Hematopoietic multipotent progenitor cell treated with erythropoietin and hydrocortisone succinate and interleukin-3 and kit ligand, for 4 days (in vitro differentiated cells): ENCODE results near the gene TEKT5.
A peak's percentile ranks its signal among the peaks of the same experiment; 100 is the strongest.

Experiments
- DNase-seq: peaks from one replicate; pipeline ENCODE4 v3.0.0-alpha.2; 2015

The TEKT5 gene

GRCh38 chr16:10607157-10607556 lies 87.6 kb downstream of the TEKT5 start:
- DNase-seq = no peak

GRCh38 chr16:10606607-10607006 lies 88.1 kb downstream of the TEKT5 start:
- no peak for DNase-seq

- DNase-seq = no peak
Observed at GRCh38 chr16:10605636-10606035, 89.1 kb downstream of the TEKT5 start.

DNA sequence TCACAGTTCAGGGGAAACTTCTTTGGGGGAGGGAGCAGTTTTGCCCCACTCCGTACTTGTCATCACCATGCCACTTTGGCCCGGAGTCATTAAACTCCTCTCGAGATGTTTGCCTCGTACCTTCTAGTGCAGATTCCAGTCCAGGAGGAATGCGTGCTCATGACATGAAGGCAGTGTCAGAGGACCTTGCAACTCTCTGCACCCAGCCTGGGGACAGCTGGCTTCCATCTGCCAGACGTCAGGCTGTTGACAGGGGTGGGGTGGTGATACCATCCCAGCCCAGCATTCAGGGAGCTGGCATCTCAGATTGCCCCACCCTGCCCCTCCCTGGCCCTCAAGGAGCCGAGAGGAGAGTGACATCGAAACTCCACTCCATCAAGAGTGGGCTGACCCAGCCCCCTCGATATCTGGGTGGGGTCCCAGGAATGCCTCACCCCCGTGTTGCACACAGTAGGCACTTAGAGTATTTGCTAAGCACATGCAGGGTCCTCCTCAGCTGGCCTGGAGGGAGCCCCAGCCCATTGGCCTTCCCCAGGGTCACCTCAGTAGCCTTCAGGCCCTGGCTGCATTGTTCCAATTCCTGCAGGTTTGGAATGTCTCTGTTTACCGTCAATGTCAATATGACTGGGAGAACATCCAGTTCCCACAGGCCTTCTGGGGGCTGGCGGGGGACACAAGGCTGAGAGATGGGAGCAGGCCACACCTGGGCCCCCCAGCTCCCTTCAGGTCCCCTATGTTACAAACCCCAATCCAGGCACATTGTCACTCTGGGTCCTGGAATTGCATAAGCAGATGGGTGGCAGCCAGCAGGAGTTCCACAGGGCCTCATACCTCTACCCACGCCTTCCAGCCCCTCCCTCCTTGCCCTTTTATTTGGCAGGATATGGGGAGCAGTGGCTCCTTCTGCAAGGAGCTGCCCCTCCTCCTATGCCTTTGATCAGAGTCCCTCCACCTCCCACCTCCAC lies 93.0 kb downstream of the TEKT5 start:
- DNase-seq = no peak

DNA sequence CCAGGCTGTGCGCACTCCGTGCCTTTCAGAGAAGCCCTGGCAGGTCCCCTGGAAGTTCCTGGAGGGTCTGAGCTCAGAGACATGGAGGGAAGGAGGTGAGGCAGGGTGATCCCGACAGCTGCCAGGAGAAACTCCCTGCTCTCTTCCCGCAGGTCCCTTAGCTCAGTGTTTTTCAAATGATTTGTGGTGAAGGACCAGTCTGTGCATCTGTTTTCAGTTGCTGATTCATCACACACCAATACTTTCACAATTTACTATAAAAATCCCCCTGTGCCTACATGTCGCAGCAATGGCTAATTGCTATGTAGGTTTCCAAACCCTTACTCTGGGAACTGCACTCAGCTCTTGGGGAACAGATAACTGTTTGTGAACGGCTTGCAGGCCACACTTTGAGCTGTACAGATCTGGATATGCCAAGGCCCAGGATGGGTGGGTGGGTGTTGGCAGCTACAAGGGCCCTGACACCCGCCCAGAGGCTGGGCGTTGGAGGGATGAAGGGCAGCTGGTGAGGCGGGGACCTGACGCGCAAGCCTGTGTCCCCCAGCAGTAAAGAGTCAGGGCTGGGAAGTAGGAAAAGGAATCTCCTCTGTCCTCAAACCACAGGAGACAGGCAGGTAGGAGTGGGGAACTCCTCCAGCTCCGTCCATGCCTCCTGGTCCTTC lies 93.8 kb downstream of the TEKT5 start:
- DNase-seq = no peak

DNA sequence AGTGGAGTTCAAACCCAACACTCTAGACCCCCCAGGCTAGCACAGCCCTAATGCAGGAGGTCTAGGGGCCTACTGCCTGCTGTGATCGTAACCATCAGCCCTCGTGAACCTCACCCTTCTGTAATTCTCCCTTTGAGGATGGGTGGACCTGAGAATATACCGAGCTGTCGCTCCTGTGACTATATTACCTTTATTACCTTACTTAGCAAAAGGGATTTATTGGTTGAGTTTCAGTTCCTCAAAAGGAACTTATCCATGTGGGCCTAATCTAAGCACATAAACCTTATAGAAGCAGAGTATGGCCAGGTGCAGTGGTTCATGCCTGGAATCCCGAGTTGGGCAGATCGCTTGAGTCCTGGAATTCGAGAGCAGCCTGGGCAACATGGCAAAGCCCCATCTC lies 95.1 kb downstream of the TEKT5 start:
- DNase-seq = no peak

- DNase-seq = peak; percentile 82
Observed at GRCh38 chr16:10598157-10598556, 96.6 kb downstream of the TEKT5 start.

DNA sequence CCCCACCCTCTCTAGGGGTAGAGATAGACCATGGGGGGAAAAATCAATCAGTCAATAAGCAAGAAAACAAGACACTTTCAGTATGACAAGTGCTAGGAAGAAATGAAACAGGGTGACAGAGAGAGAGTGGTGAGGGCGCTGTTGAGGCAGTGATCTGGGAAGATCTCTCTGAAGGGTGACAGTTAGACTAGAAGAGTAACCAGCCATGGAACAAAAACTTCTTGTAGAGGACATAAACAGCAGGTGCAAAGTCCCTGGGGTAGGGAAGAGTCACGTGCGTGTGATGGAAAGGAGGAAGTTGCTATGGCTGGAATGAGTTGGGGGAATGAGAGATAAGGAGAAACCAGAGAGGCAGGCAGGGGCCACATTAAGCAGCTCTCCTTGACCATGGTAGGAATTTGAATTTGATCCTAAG lies 97.5 kb downstream of the TEKT5 start:
- no peak for DNase-seq

GRCh38 chr16:10594312-10594950 lies 100.3 kb downstream of the TEKT5 start:
- no peak for DNase-seq

DNA sequence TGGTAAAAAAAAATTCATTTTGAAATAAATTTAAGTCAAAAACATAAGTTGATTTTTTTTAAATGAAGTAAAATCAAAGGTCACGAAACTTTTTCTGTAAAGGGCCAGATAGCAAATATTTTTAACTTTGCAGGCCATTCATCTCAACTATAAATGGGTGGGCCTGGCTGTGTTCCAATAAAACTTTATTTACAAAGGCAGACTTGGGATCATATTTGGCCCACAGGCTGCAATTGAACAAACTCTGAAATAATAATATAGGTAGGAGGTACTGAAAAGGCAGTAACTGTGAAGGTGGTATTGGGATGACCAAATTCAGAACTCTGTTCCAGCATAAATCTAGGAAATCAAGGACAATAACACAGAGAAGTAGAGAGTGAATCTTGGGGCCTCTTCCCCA lies 102.1 kb downstream of the TEKT5 start:
- no peak for DNase-seq

DNA sequence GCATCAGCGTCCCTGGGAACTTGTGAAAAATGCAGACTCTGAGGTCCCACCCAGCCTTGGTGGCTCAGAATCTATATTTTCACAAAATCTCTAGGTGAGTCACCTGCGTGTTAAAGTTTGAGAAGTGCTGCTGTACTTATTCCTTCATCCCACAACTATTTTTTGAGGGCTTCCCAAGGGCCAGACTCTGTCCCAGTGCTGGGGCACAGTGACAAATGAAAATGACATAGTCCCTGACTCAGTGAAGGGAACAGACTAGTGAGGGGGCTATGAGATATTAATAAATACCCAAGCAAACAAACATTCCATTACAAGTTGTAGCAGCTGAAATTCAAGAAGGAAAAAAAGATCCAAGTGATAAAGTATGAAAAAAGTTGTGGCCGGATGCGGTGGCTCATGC lies 104.4 kb downstream of the TEKT5 start:
- no peak for DNase-seq

DNA sequence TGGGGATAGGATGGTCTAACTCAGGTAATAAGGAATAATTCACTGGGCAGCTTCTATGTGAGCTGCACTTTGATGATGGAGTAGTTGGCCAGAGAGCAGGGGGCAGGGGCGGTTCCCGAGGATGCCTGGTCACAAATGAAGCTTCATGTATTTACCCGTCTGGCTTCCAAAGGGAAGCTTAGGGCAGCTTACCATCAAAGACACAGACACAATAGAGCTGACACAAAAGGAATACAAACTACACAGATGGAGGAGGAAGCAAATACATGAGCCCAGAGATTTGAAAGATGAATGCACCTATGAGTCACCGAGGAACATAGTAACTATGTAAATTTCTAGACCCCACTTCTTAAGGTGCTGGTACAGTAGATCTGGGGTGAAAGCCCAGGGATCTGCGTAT lies 105.6 kb downstream of the TEKT5 start:
- DNase-seq = no peak

- DNase-seq = no peak
Observed at GRCh38 chr16:10587622-10588021, 107.1 kb downstream of the TEKT5 start.

GRCh38 chr16:10584981-10585438 lies 109.7 kb downstream of the TEKT5 start:
- no peak for DNase-seq

DNA sequence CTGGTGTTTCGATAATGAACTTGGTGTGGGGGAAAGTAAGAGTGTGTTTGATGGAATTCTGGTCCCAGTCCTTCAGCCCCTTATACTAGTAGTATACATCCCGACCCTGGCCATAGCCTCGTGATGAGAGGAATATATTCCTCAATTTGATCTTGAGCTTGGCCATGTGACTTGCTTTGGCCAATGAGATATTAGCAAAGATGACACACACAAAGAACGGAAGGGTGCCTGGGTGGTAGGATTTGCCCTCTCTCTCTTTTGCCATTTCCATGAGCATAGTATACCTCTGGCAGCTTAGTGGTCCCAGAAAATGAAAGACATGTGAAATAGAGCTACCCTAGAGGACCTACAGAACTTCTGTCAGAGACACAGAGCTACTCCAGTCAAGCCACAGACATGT lies 111.5 kb downstream of the TEKT5 start:
- DNase-seq = no peak

GRCh38 chr16:10581507-10581906 lies 113.2 kb downstream of the TEKT5 start:
- no peak for DNase-seq

GRCh38 chr16:10580883-10581247 lies 113.9 kb downstream of the TEKT5 start:
- DNase-seq = no peak

GRCh38 chr16:10579965-10580882 lies 114.5 kb downstream of the TEKT5 start, which contains the start of gene EMP2:
EMP2 (minus strand) TSS chr16:10580598; CDS start chr16:10547617, 32,981 bp downstream.
- peak; percentile 48 for DNase-seq

DNA sequence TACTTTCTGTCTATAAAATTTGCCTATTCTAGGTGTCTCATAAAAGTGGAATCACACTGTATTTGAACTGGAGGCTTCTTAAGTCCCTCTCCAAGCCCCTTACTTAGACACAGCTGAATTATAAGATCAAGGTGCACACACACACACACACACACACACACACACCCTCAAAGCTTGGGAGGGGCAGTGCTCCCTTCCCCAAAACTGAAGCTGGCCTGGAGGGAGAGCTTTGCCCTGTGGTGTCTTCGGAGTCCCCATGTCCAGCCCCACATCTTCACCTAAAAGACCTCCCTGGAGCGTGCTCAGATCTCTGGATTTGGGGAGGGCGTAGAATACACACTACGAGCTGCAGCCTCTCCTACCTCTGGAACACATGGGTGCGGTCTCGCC lies 115.2 kb downstream of the TEKT5 start:
- no peak for DNase-seq

DNA sequence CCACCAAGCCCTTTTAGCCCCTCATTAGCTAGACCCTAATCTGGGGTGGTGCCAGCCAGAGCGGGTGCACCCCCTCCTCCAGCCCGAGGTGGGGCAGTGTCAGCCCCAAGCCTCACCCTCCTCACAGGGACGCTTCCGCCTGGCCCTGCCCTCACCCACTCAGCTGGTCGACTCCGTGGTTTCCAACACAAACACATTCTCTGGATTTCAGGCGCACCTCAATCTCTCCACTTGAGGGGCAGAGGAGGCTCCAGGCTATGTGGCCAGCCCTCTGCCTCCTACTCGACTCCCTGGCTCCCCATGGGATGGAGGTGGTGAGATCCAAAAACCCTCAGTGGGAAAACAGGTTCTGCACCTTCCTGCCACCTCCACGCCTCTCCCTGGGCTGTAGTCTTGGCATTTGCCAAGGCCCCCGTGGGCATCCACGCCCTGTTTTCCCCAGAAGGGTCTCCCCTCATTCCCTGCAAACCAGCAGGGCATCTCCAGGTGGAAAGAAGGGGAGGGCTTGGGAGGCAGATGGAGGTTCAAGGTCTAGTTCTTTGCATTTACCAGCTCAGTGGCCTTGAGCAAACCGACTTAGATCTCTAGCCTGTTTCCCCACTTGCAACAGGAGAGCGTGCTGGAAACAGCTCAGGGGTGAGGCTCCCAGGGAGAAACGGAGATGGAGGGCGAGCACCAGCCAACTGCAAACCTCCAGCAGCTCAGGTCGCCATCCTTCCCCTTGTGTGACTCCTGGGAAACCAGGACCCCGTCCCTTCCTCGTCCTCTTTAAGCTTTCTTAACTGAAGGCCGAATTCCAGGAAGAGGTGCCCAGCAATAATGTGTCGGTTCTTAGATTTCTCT lies 116.0 kb downstream of the TEKT5 start:
- DNase-seq = no peak
